H1 (cell line): ENCODE data around the gene CFAP61. TPM values are rescaled to one million over a fixed set of nuclear protein-coding genes. Genes with fewer than 3 reads are reported as not detected.

ENCODE experiments used
- CTCF ChIA-PET: fragments of 300-600 bp; sonication (Branson Sonifier 250); formaldehyde crosslinking; loops from one replicate; lab custom pipeline; 2021; ENCODE audit not compliant: partially characterized antibody; lab: Charles Lee
- POLR2A ChIA-PET: fragments of 300-600 bp; sonication (Branson Sonifier 250); formaldehyde crosslinking; loops from one replicate; lab custom pipeline; 2021; ENCODE audit warnings: inconsistent platforms; ENCODE audit not compliant: partially characterized antibody; lab: Charles Lee
- DNase-seq, 2 experiments: peaks; one replicate each; pipeline versions ENCODE4 v3.0.0 to v3.0.0-alpha.2; 2010 to 2022; ENCODE audit warnings: low spot score in 2 of 2, low read depth in 1 of 2, mixed read lengths in 1 of 2
- FAIRE-seq: peaks from 2 replicates; lab custom pipeline; 2011; peaks lifted over from hg19 to GRCh38; lab: Jason Lieb, UNC
- H2AFZ ChIP-seq: 2 replicates; pipeline ENCODE4 v1.8.1; 2012; ENCODE audit warnings: low read length, inconsistent platforms
- H2AK5ac ChIP-seq: 2 replicates; pipeline ENCODE4 v1.6.1; 2013; ENCODE audit warnings: low read depth, low read length
- H2BK120ac ChIP-seq: replicated peaks from 2 replicates; pipeline ENCODE3; 2013; ENCODE audit warnings: low read depth, low read length, inconsistent platforms
- H2BK12ac ChIP-seq: 2 replicates; pipeline ENCODE4 v1.6.1; 2013; ENCODE audit warnings: low read depth, low read length
- H2BK15ac ChIP-seq: 2 replicates; pipeline ENCODE4 v1.6.1; 2013; ENCODE audit warnings: low read length
- H2BK20ac ChIP-seq: 2 replicates; pipeline ENCODE4 v1.6.1; 2013; ENCODE audit warnings: low read length
- H2BK5ac ChIP-seq: 2 replicates; pipeline ENCODE4 v1.6.1; 2013; ENCODE audit warnings: low read depth, low read length
- H3K14ac ChIP-seq: 2 replicates; pipeline ENCODE4 v1.6.1; 2013; ENCODE audit warnings: inconsistent platforms; ENCODE audit not compliant: insufficient read length
- H3K18ac ChIP-seq: 2 replicates; pipeline ENCODE4 v1.6.1; 2013; ENCODE audit warnings: low read length; ENCODE audit errors: extremely low read depth
- H3K23ac ChIP-seq: 2 replicates; pipeline ENCODE4 v1.6.1; 2013; ENCODE audit warnings: inconsistent platforms; ENCODE audit not compliant: insufficient read length
- H3K23me2 ChIP-seq: 2 replicates; pipeline ENCODE4 v1.6.1; 2013; ENCODE audit warnings: low read depth, low read length
- H3K27ac ChIP-seq: 2 replicates; pipeline ENCODE4 v1.6.1; 2011; ENCODE audit warnings: low read depth, low read length, inconsistent platforms
- H3K27me3 ChIP-seq, 4 experiments: replicated peaks in 1 of 4; 1 replicate in 1 of 4; 2 replicates in 3 of 4; pipeline versions ENCODE4 v1.6.1 to v1.8.1; 2011 to 2013; ENCODE audit warnings: low read length in 3 of 4, mild to moderate bottlenecking in 3 of 4, inconsistent platforms in 2 of 4, mixed read lengths in 2 of 4, moderate library complexity in 1 of 4; ENCODE audit not compliant: control insufficient read depth in 3 of 4, insufficient read depth in 3 of 4; ENCODE audit errors: extremely low read depth in 1 of 4
- H3K36me3 ChIP-seq, 4 experiments: 2 replicates each; pipeline versions ENCODE4 v1.6.1 to v1.8.1; 2011 to 2013; ENCODE audit warnings: mild to moderate bottlenecking in 4 of 4, low read length in 3 of 4, moderate library complexity in 2 of 4, control low read depth in 1 of 4, inconsistent platforms in 1 of 4; ENCODE audit not compliant: insufficient read depth in 4 of 4, control insufficient read depth in 2 of 4
- H3K4ac ChIP-seq: replicated peaks from 2 replicates; pipeline ENCODE3; 2013; ENCODE audit warnings: low read length, low read depth, mixed read lengths, inconsistent platforms; ENCODE audit not compliant: insufficient read length
- H3K4me1 ChIP-seq, 4 experiments: replicated peaks in 1 of 4; 1 replicate in 1 of 4; 2 replicates in 3 of 4; pipeline versions ENCODE4 v1.6.1 to v1.8.1; 2011 to 2013; ENCODE audit warnings: low read length in 3 of 4, inconsistent platforms in 2 of 4, mixed read lengths in 1 of 4; ENCODE audit not compliant: insufficient read depth in 4 of 4, control insufficient read depth in 3 of 4
- H3K4me2 ChIP-seq, 2 experiments: 2 replicates each; pipeline versions ENCODE4 v1.6.1 to v1.8.1; 2011 to 2013; ENCODE audit warnings: low read depth in 2 of 2, low read length in 2 of 2, control low read depth in 1 of 2, inconsistent platforms in 1 of 2, mild to moderate bottlenecking in 1 of 2; ENCODE audit not compliant: insufficient read depth in 1 of 2
- H3K4me3 ChIP-seq, 4 experiments: fragments of 200-600, 300-600 bp in 1 of 4; sonication (generic), shearing (Covaris generic), sonication (Bioruptor Twin) in 1 of 4; 2 replicates each; pipeline versions ENCODE4 v1.5.1 to v1.8.1; 2011 to 2016; ENCODE audit warnings: low read length in 4 of 4, low read depth in 3 of 4, control low read depth in 2 of 4, inconsistent platforms in 2 of 4, mild to moderate bottlenecking in 2 of 4, mixed read lengths in 1 of 4, moderate library complexity in 1 of 4; ENCODE audit not compliant: insufficient read depth in 2 of 4; ENCODE audit errors: extremely low read depth in 1 of 4
- H3K56ac ChIP-seq: replicated peaks from 2 replicates; pipeline ENCODE3; 2013; ENCODE audit warnings: low read depth, mild to moderate bottlenecking, mixed read lengths, low read length, inconsistent platforms; ENCODE audit not compliant: insufficient read length
- H3K79me1 ChIP-seq: 2 replicates; pipeline ENCODE4 v1.6.1; 2013; ENCODE audit warnings: low read depth, low read length, control low read depth
- H3K79me2 ChIP-seq, 2 experiments: 2 replicates each; pipeline versions ENCODE4 v1.6.1 to v1.8.1; 2012 to 2013; ENCODE audit warnings: low read length in 2 of 2, mild to moderate bottlenecking in 2 of 2, inconsistent platforms in 1 of 2; ENCODE audit not compliant: insufficient read depth in 2 of 2, control insufficient read depth in 1 of 2
- H3K9ac ChIP-seq, 4 experiments: replicated peaks in 1 of 4; 1 replicate in 1 of 4; 2 replicates in 3 of 4; pipeline versions ENCODE4 v1.6.1 to v1.8.1; 2011 to 2013; ENCODE audit warnings: low read depth in 3 of 4, low read length in 3 of 4, control low read depth in 2 of 4, mild to moderate bottlenecking in 2 of 4, moderate library complexity in 2 of 4, inconsistent platforms in 1 of 4; ENCODE audit errors: extremely low read depth in 1 of 4
- H3K9me3 ChIP-seq, 2 experiments: 2 replicates each; pipeline versions ENCODE4 v1.6.1 to v1.8.1; 2012 to 2013; ENCODE audit warnings: mild to moderate bottlenecking in 2 of 2, moderate library complexity in 2 of 2, control low read depth in 1 of 2, inconsistent platforms in 1 of 2, low read depth in 1 of 2, low read length in 1 of 2, mixed read lengths in 1 of 2; ENCODE audit not compliant: insufficient read depth in 2 of 2
- H4K20me1 ChIP-seq, 2 experiments: replicated peaks in 1 of 2; 2 replicates each; pipeline versions ENCODE3 to v1.8.1; 2011 to 2013; ENCODE audit warnings: inconsistent platforms in 2 of 2, low read length in 2 of 2, mild to moderate bottlenecking in 1 of 2; ENCODE audit not compliant: insufficient read depth in 2 of 2, control insufficient read depth in 1 of 2
- H4K5ac ChIP-seq: 2 replicates; pipeline ENCODE4 v1.6.1; 2013; ENCODE audit warnings: low read length, low read depth, mixed read lengths, inconsistent platforms; ENCODE audit not compliant: insufficient read length
- H4K8ac ChIP-seq: 2 replicates; pipeline ENCODE4 v1.8.0; 2013; ENCODE audit warnings: mild to moderate bottlenecking, moderate library complexity, low read length, inconsistent platforms; ENCODE audit not compliant: insufficient read depth; ENCODE audit errors: extremely low read depth
- H4K91ac ChIP-seq: replicated peaks from 2 replicates; pipeline ENCODE3; 2013; ENCODE audit warnings: low read length, mixed read lengths, inconsistent platforms; ENCODE audit not compliant: insufficient read length
- CBX5 ChIP-seq: fragments of 300-800, 300-1000 bp; sonication (generic); IDR thresholded peaks from 2 replicates; pipeline ENCODE4 v1.7.1; 2016; ENCODE audit warnings: antibody characterized with exemption, low read length, low read depth
- CREB1 ChIP-seq: IDR thresholded peaks from 2 replicates; pipeline ENCODE4 v1.6.1; 2012; ENCODE audit warnings: inconsistent platforms
- POLR2A ChIP-seq, 2 experiments: IDR thresholded peaks; 1 replicate in 1 of 2; 2 replicates in 1 of 2; pipeline ENCODE4 v1.6.1; 2011; ENCODE audit warnings: low read depth in 2 of 2, low read length in 2 of 2, mild to moderate bottlenecking in 2 of 2; ENCODE audit errors: control extremely low read depth in 1 of 2
- SIRT6 ChIP-seq: IDR thresholded peaks from one replicate; pipeline ENCODE4 v1.7.1; 2012; ENCODE audit warnings: low read length, inconsistent platforms
- WGBS, 2 experiments: shearing (Covaris generic) in 1 of 2; methylation state at CpG; one replicate each; pipeline versions ENCODE4 v1.1.6 to v1.1.7; 2013 to 2015; ENCODE audit warnings: low lambda C conversion rate in 2 of 2, mixed read lengths in 2 of 2, inconsistent platforms in 1 of 2, low coverage in 1 of 2, missing lambda C conversion rate in 1 of 2; ENCODE audit not compliant: insufficient replicate concordance in 2 of 2, insufficient coverage in 1 of 2, insufficient read length in 1 of 2; ENCODE audit errors: extremely low coverage in 1 of 2, missing lambda C conversion rate in 1 of 2; 5-methylcytosine and 5-hydroxymethylcytosine counted together
- polyA plus RNA-seq, 7 experiments: library from polyadenylated mRNA; depleted of rRNA in 3 of 7; stranded (reverse) in 5 of 7; unstranded in 2 of 7; fragments of >200 nt in 5 of 7; fragments of 200-250 nt in 2 of 7; gene quantifications; 1 replicate in 5 of 7; 2 replicates in 1 of 7; 4 replicates in 1 of 7; pipeline versions ENCODE4 v1.2.1 to v1.2.3, GENCODE V29; 2011 to 2013; ENCODE audit warnings: missing spikeins in 2 of 7, mixed read lengths in 2 of 7
- total RNA-seq: library from RNA; stranded (reverse); fragmentation: NEBNext Ultra II Directional; extraction: Animal tissue kit (Norgen Biotek cat#: 25700); gene quantifications from 2 replicates; pipeline ENCODE4 v1.2.1, GENCODE V29; 2021

CFAP61 gene
- total and polyA plus RNA-seq, 2 of the 8 experiments (the other 6 are each of a cell fraction or from before 2014, with no cell fraction given) = 0.29 to 0.61 TPM

DNA sequence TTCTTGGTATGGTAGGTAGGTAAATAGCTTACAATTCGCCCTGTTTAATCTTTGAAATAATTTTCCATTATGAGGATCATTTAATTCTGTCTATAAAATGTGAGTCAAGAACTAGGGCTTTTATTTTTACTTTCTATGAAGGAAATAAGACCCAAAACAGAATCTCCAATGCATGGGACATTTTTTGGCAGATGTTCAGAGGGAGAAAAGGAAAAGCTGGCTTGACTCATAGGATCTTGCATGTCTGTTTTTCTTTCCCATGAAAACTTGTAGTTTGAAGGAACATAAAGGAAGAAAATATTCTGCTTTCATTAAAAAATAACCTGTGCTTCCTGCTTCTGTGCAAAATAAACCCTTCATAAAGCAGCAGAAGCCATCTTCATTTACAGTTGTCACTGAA, 172.5 kb downstream of the CFAP61 start:
- H2BK5ac ChIP-seq = no peak overlapping the region
- no peak overlapping the region for H3K27ac ChIP-seq
- no peak overlapping the region for H2BK120ac ChIP-seq
- no peak overlapping the region for H4K5ac ChIP-seq
- ChIA-PET CTCF (interaction anchor here (1.0 to 4.5 kb wide), 3 partner anchors 13 to 141 kb away, joined by 3 to 37 read pairs (median 4); no protein-coding TSS in a partner anchor), POLR2A (interaction anchor here (1.3 to 1.6 kb wide), 2 partner anchors 13 to 227 kb away, joined by 3 read pairs; no protein-coding TSS in a partner anchor)
- no peaks in the 10 kb centered on the region for H3K23me2 ChIP-seq
- no peak overlapping the region for H3K56ac ChIP-seq
- H2AFZ ChIP-seq = no peak overlapping the region
- peaks cover 0 to 3% (median 1%) of the 10 kb centered on the region in 4 experiments; a peak in 1 of 7 replicates for H3K4me1 ChIP-seq
- no peak overlapping the region for H3K4ac ChIP-seq
- H3K4me2 ChIP-seq = no peak overlapping the region
- H3K23ac ChIP-seq = no peak overlapping the region
- no peaks in the 10 kb centered on the region for H3K27me3 ChIP-seq
- H3K9me3 ChIP-seq = peaks cover 0 to 2% of the 10 kb centered on the region in 2 experiments; a peak in 1 of 4 replicates
- no peak overlapping the region for H4K91ac ChIP-seq
- no peak overlapping the region for H2AK5ac ChIP-seq
- H4K20me1 ChIP-seq = no peaks in the 10 kb centered on the region
- H3K36me3 ChIP-seq = no peaks in the 10 kb centered on the region
- H3K18ac ChIP-seq = no peak overlapping the region
- FAIRE-seq = peak; percentile 13
- no peak overlapping the region for H4K8ac ChIP-seq
- TF ChIP-seq CBX5 (no peak), SIRT6 (no peak), CREB1 (no peak), POLR2A (IDR thresholded peaks at IDR 0.05; ENCODE audit: control extremely low read depth in 1 of 2, low read depth in 2 of 2, low read length in 2 of 2) (no peak)
- TF ChIP-seq, all 59 proteins: peak for 0
- no peak overlapping the region for H3K14ac ChIP-seq
- H3K9ac ChIP-seq = no peak overlapping the region
- no peak for DNase-seq
- H3K79me1 ChIP-seq = no peaks in the 10 kb centered on the region
- H3K79me2 ChIP-seq = no peaks in the 10 kb centered on the region
- H2BK15ac ChIP-seq = no peak overlapping the region
- H2BK12ac ChIP-seq = no peak overlapping the region
- H2BK20ac ChIP-seq = no peak overlapping the region
- no peak overlapping the region for H3K4me3 ChIP-seq
- 91% methylated on average over 1 of the region's 1 CpG; no CpG with 5 or more reads in 1 of the 2 experiments for WGBS, 2 experiments
